ENCODE data around the gene C12orf57.

The C12orf57 gene

GRCh38 chr12:6966351-6966750, 22.5 kb downstream of the C12orf57 start:
- no peak for DNase-seq

- no peak for DNase-seq
Observed at GRCh38 chr12:6967651-6968100, 23.9 kb downstream of the C12orf57 start.

- no peak for DNase-seq
Observed at GRCh38 chr12:6968426-6968825, 24.6 kb downstream of the C12orf57 start.

- peak; percentile 44 for DNase-seq
Observed at GRCh38 chr12:6970096-6970527, 26.3 kb downstream of the C12orf57 start.

- no peak for DNase-seq
Observed at GRCh38 chr12:6974180-6974579, 30.4 kb downstream of the C12orf57 start.

- no peak for DNase-seq
Observed at GRCh38 chr12:6975297-6976032, 31.6 kb downstream of the C12orf57 start.

- DNase-seq = no peak
Observed at GRCh38 chr12:6977653-6978052, 33.8 kb downstream of the C12orf57 start.

GRCh38 chr12:6978188-6978587, 34.4 kb downstream of the C12orf57 start:
- no peak for DNase-seq

- no peak for DNase-seq
Observed at GRCh38 chr12:6978611-6979011, 34.8 kb downstream of the C12orf57 start.

- DNase-seq = no peak
Observed at GRCh38 chr12:6979021-6979420, 35.2 kb downstream of the C12orf57 start.

- no peak for DNase-seq
Observed at GRCh38 chr12:6979453-6979852, 35.6 kb downstream of the C12orf57 start.

- no peak for DNase-seq
Observed at GRCh38 chr12:6980075-6980474, 36.3 kb downstream of the C12orf57 start.

- no peak for DNase-seq
Observed at GRCh38 chr12:6980740-6981139, 36.9 kb downstream of the C12orf57 start.

GRCh38 chr12:6981152-6982052, 37.6 kb downstream of the C12orf57 start:
- DNase-seq = no peak

GRCh38 chr12:6982532-6982931, 38.7 kb downstream of the C12orf57 start:
- no peak for DNase-seq

- DNase-seq = no peak
Observed at GRCh38 chr12:6987956-6988553, 44.2 kb downstream of the C12orf57 start.

Data from OCI-M1 (cell line).